Fibroblast of peridontal ligament (primary cell): ENCODE results near the gene CDPF1.

Source experiments
- DNase-seq: peaks from one replicate; pipeline ENCODE4 v3.0.0-alpha.2; 2010; ENCODE audit errors: extremely low read depth

Gene CDPF1

GRCh38 chr22:46256358-46256958 lies 6.4 kb upstream of the CDPF1 start:
- DNase-seq: no peak

- no peak for DNase-seq
These were observed 1.8 kb upstream of the CDPF1 start for GRCh38 chr22:46251816-46252380.

DNA sequence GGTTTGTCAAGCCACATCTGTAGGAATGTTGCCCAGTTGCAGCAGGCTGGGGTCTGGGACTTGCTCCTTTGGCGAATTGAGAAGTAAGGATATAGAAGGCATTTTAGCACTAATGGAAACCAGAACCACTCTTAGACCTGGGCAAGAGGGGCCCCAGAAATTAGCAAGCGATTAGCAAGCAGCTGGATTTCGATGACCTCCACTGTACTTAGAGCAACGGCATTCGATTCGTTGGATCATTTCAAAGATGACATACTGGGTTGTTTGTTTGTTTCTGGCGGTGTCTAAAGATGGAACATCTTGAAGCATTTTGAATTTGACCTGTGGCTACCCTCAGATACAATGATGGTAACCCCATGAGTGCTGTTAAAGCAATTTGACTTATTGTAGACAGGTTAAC lies 1.2 kb upstream of the CDPF1 start:
- DNase-seq: peak; percentile 11

- DNase-seq: no peak
These were observed 661 bp upstream of the CDPF1 start for GRCh38 chr22:46250783-46251125.

- no peak for DNase-seq
These were observed 2.6 kb downstream of the CDPF1 start for GRCh38 chr22:46247443-46247975.

DNA sequence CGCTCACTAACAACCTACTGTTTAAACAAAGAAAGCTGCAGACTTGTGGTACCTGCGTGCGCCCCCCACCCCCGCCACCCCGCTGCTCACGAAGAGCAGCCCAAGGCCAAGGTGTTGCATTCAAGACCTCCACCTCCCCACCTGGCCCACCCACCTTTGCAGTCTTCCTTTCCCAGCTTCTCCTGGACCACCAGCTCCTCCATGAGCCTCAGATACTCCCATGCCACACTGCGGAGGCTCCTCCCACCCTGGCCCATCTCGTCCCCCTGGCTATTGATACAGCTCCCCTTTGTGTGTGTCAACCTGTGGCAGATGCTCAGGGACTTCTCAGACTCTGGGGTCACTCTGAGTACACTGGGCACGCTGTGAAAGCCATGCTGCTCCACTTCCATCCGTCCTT lies 3.9 kb downstream of the CDPF1 start:
- DNase-seq: no peak

GRCh38 chr22:46245511-46245910 lies 4.6 kb downstream of the CDPF1 start:
- no peak for DNase-seq

- no peak for DNase-seq
These were observed 5.3 kb downstream of the CDPF1 start for GRCh38 chr22:46244771-46245170.

GRCh38 chr22:46242076-46242475 lies 8.0 kb downstream of the CDPF1 start:
- no peak for DNase-seq

DNA sequence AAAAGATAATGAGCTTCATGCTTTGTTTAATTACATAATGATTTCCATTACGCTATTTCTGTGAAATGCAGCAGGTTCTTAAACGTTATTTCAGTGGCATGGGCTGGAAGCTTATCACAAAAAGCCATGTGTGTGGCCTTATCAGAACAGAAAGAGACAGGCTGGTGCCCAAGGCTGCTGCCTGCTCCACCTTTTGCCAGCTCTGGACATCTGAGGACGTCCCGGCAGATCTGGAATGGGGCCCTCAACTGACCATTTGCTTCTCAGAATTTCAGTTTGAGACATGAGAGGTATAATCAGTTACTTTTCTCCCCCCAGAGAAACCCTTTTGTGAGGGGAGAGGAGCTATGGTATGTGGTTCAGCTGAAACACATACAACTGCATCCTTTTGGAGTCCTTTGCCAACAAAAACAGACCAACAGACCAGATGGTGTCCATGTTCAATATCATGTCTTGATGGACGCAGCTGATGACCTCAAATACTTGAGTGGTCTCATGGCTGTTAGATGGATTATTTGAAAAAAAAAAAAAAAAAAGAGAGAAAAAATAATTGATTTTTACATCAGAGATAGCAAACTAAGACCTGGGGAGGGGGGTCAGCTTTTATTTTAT lies 8.6 kb downstream of the CDPF1 start:
- no peak for DNase-seq

- DNase-seq: no peak
These were observed 9.2 kb downstream of the CDPF1 start for GRCh38 chr22:46240907-46241306.

DNA sequence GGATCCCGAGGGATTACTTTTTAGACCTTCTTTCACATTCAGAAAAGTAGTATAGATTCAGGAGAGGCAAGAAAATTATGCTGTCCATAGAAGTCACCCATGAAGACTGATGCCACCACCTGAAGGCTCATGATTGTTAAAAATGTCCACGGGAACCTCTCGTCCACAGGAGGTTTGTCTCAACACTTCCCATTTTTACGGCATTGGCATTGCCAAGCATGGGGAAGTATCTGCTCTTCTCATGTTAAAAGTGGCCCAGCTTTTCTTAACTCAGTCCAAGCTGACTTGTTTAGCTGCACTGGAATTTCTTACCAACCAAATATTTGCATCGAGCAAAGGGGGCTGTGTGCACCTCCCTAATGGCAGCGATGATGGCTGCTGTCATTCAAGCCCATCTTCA lies 9.6 kb downstream of the CDPF1 start:
- DNase-seq: no peak

- DNase-seq: no peak
These were observed 10.0 kb downstream of the CDPF1 start for GRCh38 chr22:46240073-46240472.

DNA sequence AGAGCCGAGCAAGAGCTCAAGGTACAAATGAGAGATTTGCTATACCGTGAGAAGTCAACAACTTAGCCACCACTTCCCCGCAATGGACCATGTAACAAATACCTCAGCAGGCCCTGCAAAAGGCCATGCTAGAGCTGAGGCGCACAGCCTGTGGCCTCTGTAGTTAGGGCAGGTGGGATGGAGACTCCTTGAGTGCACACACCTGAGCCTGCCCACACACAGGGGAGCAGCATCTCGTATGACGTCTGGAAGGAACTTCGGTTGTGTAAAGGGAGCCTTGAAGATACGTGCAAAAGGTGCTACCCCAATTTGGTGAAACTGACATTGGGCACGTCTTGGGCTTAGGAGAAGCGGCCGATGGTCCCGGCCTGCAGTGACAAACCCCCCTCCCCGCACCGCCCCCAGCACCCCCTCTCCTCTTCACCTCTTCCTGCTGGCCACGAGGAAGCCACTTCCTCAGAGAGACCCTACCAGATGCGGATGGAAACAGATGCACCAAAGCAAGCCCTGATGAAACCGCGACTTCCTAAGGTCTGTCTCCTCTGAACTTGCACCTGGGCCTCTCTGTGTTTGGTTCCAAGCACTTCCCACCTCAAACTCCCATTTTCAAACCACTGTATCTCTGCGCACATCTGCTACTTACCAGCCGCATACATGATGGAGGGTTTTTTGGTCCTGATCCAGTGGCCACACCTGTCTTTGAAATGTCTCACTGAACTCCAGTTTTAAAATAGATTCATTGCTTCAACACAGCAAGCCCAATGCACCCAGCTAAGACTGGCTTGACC lies 10.6 kb downstream of the CDPF1 start:
- no peak for DNase-seq

GRCh38 chr22:46238541-46238940 lies 11.6 kb downstream of the CDPF1 start:
- DNase-seq: no peak

- no peak for DNase-seq
These were observed 12.5 kb downstream of the CDPF1 start for GRCh38 chr22:46237453-46238124.

GRCh38 chr22:46234969-46235368 lies 15.1 kb downstream of the CDPF1 start:
- DNase-seq: no peak

GRCh38 chr22:46233231-46233630 lies 16.9 kb downstream of the CDPF1 start:
- DNase-seq: peak; percentile 59

DNA sequence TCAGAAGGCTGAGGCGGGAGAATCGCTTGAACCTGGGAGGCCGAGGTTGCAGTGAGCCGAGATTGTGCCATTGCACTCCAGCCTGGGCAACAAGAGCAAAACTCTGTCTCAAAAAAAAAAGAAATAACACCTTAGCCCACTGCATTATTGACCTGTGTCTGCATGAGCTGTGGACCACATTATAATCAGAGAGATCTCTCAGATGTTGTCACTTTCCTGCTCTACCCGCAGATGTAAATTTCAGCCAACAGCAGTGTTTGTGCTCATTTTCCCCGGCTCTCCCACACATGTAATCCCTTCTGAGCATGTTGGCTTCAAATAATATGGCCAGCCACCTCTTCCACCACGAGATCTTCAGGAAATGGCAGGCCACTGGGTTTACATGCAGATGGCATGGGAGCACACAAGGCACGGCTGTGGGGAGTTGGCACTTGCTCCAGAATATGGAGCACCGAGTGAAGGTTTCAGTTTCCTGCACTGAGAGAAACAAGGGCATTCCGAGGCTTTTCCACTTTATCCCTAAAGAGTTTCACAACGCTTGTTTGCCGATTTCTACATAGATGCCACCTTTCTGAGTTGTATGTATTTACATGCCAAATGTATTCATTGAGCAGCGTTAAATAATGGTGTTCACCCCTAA lies 19.7 kb downstream of the CDPF1 start:
- DNase-seq: no peak

GRCh38 chr22:46229701-46230100 lies 20.4 kb downstream of the CDPF1 start:
- DNase-seq: peak; percentile 43

GRCh38 chr22:46226577-46226976 lies 23.5 kb downstream of the CDPF1 start:
- no peak for DNase-seq

GRCh38 chr22:46225631-46226030 lies 24.5 kb downstream of the CDPF1 start:
- DNase-seq: no peak
